Activated CD8-positive, alpha-beta T cell treated with anti-CD3 and anti-CD28 coated beads for 36 hours (primary cell): ENCODE results near the gene CXCL14. TPM values are rescaled to one million over a fixed set of nuclear protein-coding genes. Genes with fewer than 3 reads are reported as not detected.

ENCODE experiments used
- ATAC-seq: fragments of 200-7000 bp; cut with Tn5 transposase; one replicate; pipeline ENCODE4 v1.10.0; 2021; ENCODE audit warnings: mild to moderate bottlenecking, moderate library complexity
- CTCF ChIA-PET: fragments of 350-600 bp; sonication (Branson Sonifier 250); formaldehyde crosslinking; loops from one replicate; lab custom pipeline; 2021; ENCODE audit warnings: antibody characterized with exemption; lab: Charles Lee
- POLR2A ChIA-PET: fragments of 350-600 bp; sonication (Branson Sonifier 250); formaldehyde crosslinking; loops from one replicate; lab custom pipeline; 2021; ENCODE audit warnings: antibody characterized with exemption; lab: Charles Lee
- DNase-seq: peaks from one replicate; pipeline ENCODE4 v3.0.0-alpha.2; 2020
- H3K27ac Mint-ChIP-seq: one replicate; pipeline ENCODE4 v1.8.0; 2021; ENCODE audit warnings: mild to moderate bottlenecking, mixed read lengths
- H3K27me3 Mint-ChIP-seq: one replicate; pipeline ENCODE4 v1.8.0; 2021; ENCODE audit warnings: mixed read lengths
- H3K36me3 Mint-ChIP-seq: one replicate; pipeline ENCODE4 v1.8.0; 2021; ENCODE audit warnings: low read depth, mixed read lengths
- H3K4me1 Mint-ChIP-seq: one replicate; pipeline ENCODE4 v1.8.0; 2021; ENCODE audit warnings: low read depth, mixed read lengths
- H3K4me3 Mint-ChIP-seq: one replicate; pipeline ENCODE4 v1.8.0; 2021; ENCODE audit warnings: mild to moderate bottlenecking, moderate library complexity, mixed read lengths
- H3K9me3 Mint-ChIP-seq: one replicate; pipeline ENCODE4 v1.8.0; 2021; ENCODE audit warnings: mixed read lengths
- intact Hi-C: fragments of 100-400 bp; cut with micrococcal nuclease; formaldehyde crosslinking; loops from one replicate; pipeline ENCODE4 v1.10.0; 2022
- total RNA-seq, 2 experiments: library from RNA; stranded (reverse); gene quantifications; one replicate each; pipeline ENCODE4 v1.2.3, GENCODE V29; 2021
- TF ChIP-seq, protein P1 (sequence below): fragments of 200-600 bp; IDR thresholded peaks from one replicate; pipeline ENCODE4 v1.8.0; 2022; ENCODE audit warnings: antibody characterized with exemption, mild to moderate bottlenecking

Gene CXCL14
- total RNA-seq, 2 experiments from 2014 or later = not detected

- Mint-ChIP-seq H3K4me3 (no peak overlapping the region), H3K27me3 (peaks cover 45% of the 10 kb centered on the region), H3K36me3 (no peaks in the 10 kb centered on the region), H3K27ac (no peak overlapping the region), H3K9me3 (no peaks in the 10 kb centered on the region), H3K4me1 (peaks cover 4% of the 10 kb centered on the region)
- POLR2A ChIA-PET = interaction anchor here (0.6 kb wide), 1 partner anchor 46 kb away, joined by 3 read pairs; no protein-coding TSS in a partner anchor
- intact Hi-C loops = no loop called here
- DNase-seq = no peak
- CTCF ChIA-PET = interaction anchor here (1.4 to 7.6 kb wide), 2 partner anchors 10 to 14 kb away, joined by 3 to 50 read pairs; no protein-coding TSS in a partner anchor
- ATAC-seq = no peak
- TF ChIP-seq, protein P1, sequence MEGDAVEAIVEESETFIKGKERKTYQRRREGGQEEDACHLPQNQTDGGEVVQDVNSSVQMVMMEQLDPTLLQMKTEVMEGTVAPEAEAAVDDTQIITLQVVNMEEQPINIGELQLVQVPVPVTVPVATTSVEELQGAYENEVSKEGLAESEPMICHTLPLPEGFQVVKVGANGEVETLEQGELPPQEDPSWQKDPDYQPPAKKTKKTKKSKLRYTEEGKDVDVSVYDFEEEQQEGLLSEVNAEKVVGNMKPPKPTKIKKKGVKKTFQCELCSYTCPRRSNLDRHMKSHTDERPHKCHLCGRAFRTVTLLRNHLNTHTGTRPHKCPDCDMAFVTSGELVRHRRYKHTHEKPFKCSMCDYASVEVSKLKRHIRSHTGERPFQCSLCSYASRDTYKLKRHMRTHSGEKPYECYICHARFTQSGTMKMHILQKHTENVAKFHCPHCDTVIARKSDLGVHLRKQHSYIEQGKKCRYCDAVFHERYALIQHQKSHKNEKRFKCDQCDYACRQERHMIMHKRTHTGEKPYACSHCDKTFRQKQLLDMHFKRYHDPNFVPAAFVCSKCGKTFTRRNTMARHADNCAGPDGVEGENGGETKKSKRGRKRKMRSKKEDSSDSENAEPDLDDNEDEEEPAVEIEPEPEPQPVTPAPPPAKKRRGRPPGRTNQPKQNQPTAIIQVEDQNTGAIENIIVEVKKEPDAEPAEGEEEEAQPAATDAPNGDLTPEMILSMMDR = no peak
Observed at GRCh38 chr5:135576075-135576599, 2.7 kb downstream of the CXCL14 start.

GRCh38 chr5:135574493-135574892 is 4.3 kb downstream of the CXCL14 start:
- ATAC-seq (no peak), DNase-seq (no peak)
- peaks cover 31% of the 10 kb centered on the region for H3K27me3 Mint-ChIP-seq
- no peaks in the 10 kb centered on the region for H3K36me3 Mint-ChIP-seq
- peaks cover 4% of the 10 kb centered on the region for H3K4me1 Mint-ChIP-seq
- no peak overlapping the region for H3K27ac Mint-ChIP-seq
- intact Hi-C loops = no loop called here
- CTCF ChIA-PET = interaction anchor here (5.2 to 17.6 kb wide), 3 partner anchors 8 to 113 kb away, joined by 26 to 380 read pairs (median 50); no protein-coding TSS in a partner anchor
- no peak overlapping the region for H3K4me3 Mint-ChIP-seq
- TF ChIP-seq, protein P1 = no peak
- no peaks in the 10 kb centered on the region for H3K9me3 Mint-ChIP-seq
- POLR2A ChIA-PET = no interaction called here

DNA sequence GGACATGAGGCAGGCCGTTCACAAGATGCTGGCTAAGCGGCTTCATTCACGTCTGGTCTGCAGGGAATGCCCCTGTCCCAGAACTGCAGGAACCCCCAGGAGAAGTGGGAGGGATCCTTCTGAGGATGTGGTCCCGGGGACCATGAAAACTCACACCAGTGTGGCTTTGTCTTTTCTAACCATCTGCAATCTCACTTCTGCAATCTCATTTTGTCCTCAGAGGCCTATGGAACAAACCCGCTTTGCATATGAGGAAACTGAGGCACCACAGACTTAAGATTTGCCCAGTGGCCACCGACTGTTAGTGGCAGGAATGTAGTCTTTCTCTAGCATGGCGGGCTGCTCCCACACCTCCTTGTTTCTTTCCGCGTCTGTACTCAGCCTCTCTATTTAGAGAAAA is 6.9 kb downstream of the CXCL14 start:
- Mint-ChIP-seq H3K4me3 (no peak overlapping the region), H3K9me3 (no peaks in the 10 kb centered on the region), H3K27me3 (peaks cover 7% of the 10 kb centered on the region), H3K4me1 (no peaks in the 10 kb centered on the region), H3K36me3 (no peaks in the 10 kb centered on the region), H3K27ac (no peak overlapping the region)
- no peak for ATAC-seq
- ChIA-PET POLR2A (no interaction called here), CTCF (interaction anchor here (3.4 to 17.6 kb wide), 3 partner anchors 10 to 111 kb away, joined by 12 to 380 read pairs (median 26); no protein-coding TSS in a partner anchor)
- TF ChIP-seq, protein P1 = no peak
- DNase-seq = no peak
- intact Hi-C loops = no loop called here

GRCh38 chr5:135571066-135571609 is 7.7 kb downstream of the CXCL14 start:
- ATAC-seq (no peak), DNase-seq (no peak)
- no peak overlapping the region for H3K4me3 Mint-ChIP-seq
- CTCF ChIA-PET = interaction anchor here (3.4 to 17.6 kb wide), 3 partner anchors 10 to 110 kb away, joined by 12 to 380 read pairs (median 26); no protein-coding TSS in a partner anchor
- intact Hi-C loops = no loop called here
- no peaks in the 10 kb centered on the region for H3K9me3 Mint-ChIP-seq
- H3K27ac Mint-ChIP-seq = no peak overlapping the region
- peaks cover 5% of the 10 kb centered on the region for H3K27me3 Mint-ChIP-seq
- H3K4me1 Mint-ChIP-seq = no peaks in the 10 kb centered on the region
- no peaks in the 10 kb centered on the region for H3K36me3 Mint-ChIP-seq
- TF ChIP-seq, protein P1 = no peak
- POLR2A ChIA-PET = no interaction called here

GRCh38 chr5:135570453-135570764 is 8.4 kb downstream of the CXCL14 start:
- H3K4me3 Mint-ChIP-seq = no peak overlapping the region

More at GRCh38 chr5:135570453-135570764, 8.4 kb downstream of the CXCL14 start:
- ChIA-PET POLR2A (no interaction called here), CTCF (interaction anchor here (0.6 to 17.6 kb wide), 5 partner anchors 9 to 260 kb away, joined by 3 to 380 read pairs (median 12); no protein-coding TSS in a partner anchor)
- DNase-seq (no peak), ATAC-seq (no peak)
- Mint-ChIP-seq H3K9me3 (no peaks in the 10 kb centered on the region), H3K27me3 (peaks cover 1% of the 10 kb centered on the region), H3K27ac (no peak overlapping the region), H3K4me1 (no peaks in the 10 kb centered on the region), H3K36me3 (no peaks in the 10 kb centered on the region)
- TF ChIP-seq, protein P1 = peak; percentile 8
- intact Hi-C loops = no loop called here
